Suppressor macrophage treated with lipopolysaccharide for 1 hour (primary cell): ENCODE data around the gene SLC1A1.
A peak's percentile ranks its signal among the peaks of the same experiment; 100 is the strongest.
"Not testable (repeated sequence)": the region's sequence is repeated elsewhere in the genome, so short reads cannot be mapped to it uniquely, and the experiment has no call there.

Experiments
- DNase-seq, 3 donors: peaks; one replicate each; pipeline ENCODE4 v3.0.0-alpha.2; 2020 to 2022

The SLC1A1 gene

GRCh38 chr9:4581861-4582565 lies 91.7 kb downstream of the SLC1A1 start:
- no peak for DNase-seq

- DNase-seq, result no peak
Measured at GRCh38 chr9:4583001-4583400, 92.7 kb downstream of the SLC1A1 start.

GRCh38 chr9:4584636-4585035 lies 94.4 kb downstream of the SLC1A1 start:
- no peak for DNase-seq

- DNase-seq, result no peak
Measured at GRCh38 chr9:4585135-4585534, 94.9 kb downstream of the SLC1A1 start.

GRCh38 chr9:4588721-4589120 lies 98.5 kb downstream of the SLC1A1 start:
- DNase-seq, result no peak

GRCh38 chr9:4590430-4591122 lies 100.3 kb downstream of the SLC1A1 start:
- DNase-seq, result no peak

GRCh38 chr9:4591123-4591500 lies 100.8 kb downstream of the SLC1A1 start:
- DNase-seq, result no peak

- peak in 2 of 3 donors; percentile 9 to 36 for DNase-seq
Measured at GRCh38 chr9:4592295-4592694, 102.0 kb downstream of the SLC1A1 start.

- no peak for DNase-seq
Measured at GRCh38 chr9:4592886-4593285, 102.6 kb downstream of the SLC1A1 start.

GRCh38 chr9:4594545-4594944 lies 104.3 kb downstream of the SLC1A1 start:
- DNase-seq, result no peak

- DNase-seq, result no peak
Measured at GRCh38 chr9:4594994-4595393, 104.7 kb downstream of the SLC1A1 start.

- DNase-seq, result peak; percentile 15 to 24 (median 20)
Measured at GRCh38 chr9:4596165-4596922, 106.1 kb downstream of the SLC1A1 start.

- no peak for DNase-seq
Measured at GRCh38 chr9:4600368-4600767, 110.1 kb downstream of the SLC1A1 start.

- DNase-seq, result no peak
Measured at GRCh38 chr9:4603830-4604229, 113.6 kb downstream of the SLC1A1 start.

- DNase-seq, result peak; percentile 76 to 82 (median 78)
Measured at GRCh38 chr9:4604678-4605095, 114.4 kb downstream of the SLC1A1 start.

- DNase-seq, result not testable (repeated sequence)
Measured at GRCh38 chr9:4606033-4606432, 115.8 kb downstream of the SLC1A1 start.

- no peak for DNase-seq
Measured at GRCh38 chr9:4614627-4615026, 124.4 kb downstream of the SLC1A1 start.

- DNase-seq, result no peak
Measured at GRCh38 chr9:4615251-4615650, 125.0 kb downstream of the SLC1A1 start.

GRCh38 chr9:4615778-4616177 lies 125.5 kb downstream of the SLC1A1 start:
- no peak for DNase-seq

- no peak for DNase-seq
Measured at GRCh38 chr9:4617752-4618151, 127.5 kb downstream of the SLC1A1 start.

- peak in 2 of 3 donors; percentile 39 to 42 for DNase-seq
Measured at GRCh38 chr9:4618700-4619099, 128.4 kb downstream of the SLC1A1 start.

GRCh38 chr9:4620057-4620765 lies 129.9 kb downstream of the SLC1A1 start:
- no peak for DNase-seq
